RWPE2 (cell line): ENCODE results near the gene AGBL4.

Source experiments
- ATAC-seq: fragments of 200-7000 bp; cut with Tn5 transposase; 3 replicates; pipeline ENCODE4 v1.9.1; 2021; ENCODE audit warnings: low read depth
- DNase-seq: peaks from one replicate; pipeline ENCODE4 v3.0.0-alpha.2; 2020; ENCODE audit warnings: low spot score
- H3K27ac ChIP-seq: fragments of 450-650 bp; 2 replicates; pipeline ENCODE4 v1.5.1; 2017; ENCODE audit warnings: mild to moderate bottlenecking; ENCODE audit not compliant: poor library complexity, severe bottlenecking
- H3K27me3 ChIP-seq: fragments of 250-450 bp; sonication (Bioruptor Pico); 2 replicates; pipeline ENCODE4 v1.5.1; 2021; ENCODE audit warnings: mild to moderate bottlenecking, moderate library complexity; ENCODE audit not compliant: insufficient read depth, poor library complexity, severe bottlenecking
- H3K36me3 ChIP-seq: fragments of 250-450 bp; sonication (Bioruptor Pico); 2 replicates; pipeline ENCODE4 v1.5.1; 2020; ENCODE audit warnings: low read depth, mild to moderate bottlenecking, moderate library complexity
- H3K4me1 ChIP-seq: fragments of 250-450 bp; sonication (Bioruptor Pico); 2 replicates; pipeline ENCODE4 v1.5.1; 2021; ENCODE audit warnings: mild to moderate bottlenecking, moderate library complexity; ENCODE audit not compliant: insufficient read depth, poor library complexity, severe bottlenecking
- H3K4me3 ChIP-seq: fragments of 250-450 bp; sonication (Bioruptor Pico); 2 replicates; pipeline ENCODE4 v1.5.1; 2021; ENCODE audit warnings: mild to moderate bottlenecking, moderate library complexity; ENCODE audit not compliant: severe bottlenecking
- H3K9me3 ChIP-seq: fragments of 250-450 bp; sonication (Bioruptor Pico); 2 replicates; pipeline ENCODE4 v1.5.1; 2021; ENCODE audit warnings: mild to moderate bottlenecking, moderate library complexity; ENCODE audit not compliant: severe bottlenecking
- TF ChIP-seq, protein P1 (sequence below): fragments of 450-650 bp; IDR thresholded peaks from one replicate; pipeline ENCODE4 v1.5.1; 2017; ENCODE audit warnings: mild to moderate bottlenecking, moderate library complexity; ENCODE audit not compliant: poor library complexity, severe bottlenecking

The AGBL4 gene

GRCh38 chr1:48955774-48956173 is 1068.0 kb downstream of the AGBL4 start:
- Histone ChIP-seq H3K27ac (no peak overlapping the region), H3K9me3 (no peaks in the 10 kb centered on the region), H3K36me3 (no peaks in the 10 kb centered on the region), H3K4me3 (no peak overlapping the region), H3K27me3 (no peaks in the 10 kb centered on the region), H3K4me1 (no peaks in the 10 kb centered on the region)
- no peak for DNase-seq
- no peak for ATAC-seq
- TF ChIP-seq, protein P1, sequence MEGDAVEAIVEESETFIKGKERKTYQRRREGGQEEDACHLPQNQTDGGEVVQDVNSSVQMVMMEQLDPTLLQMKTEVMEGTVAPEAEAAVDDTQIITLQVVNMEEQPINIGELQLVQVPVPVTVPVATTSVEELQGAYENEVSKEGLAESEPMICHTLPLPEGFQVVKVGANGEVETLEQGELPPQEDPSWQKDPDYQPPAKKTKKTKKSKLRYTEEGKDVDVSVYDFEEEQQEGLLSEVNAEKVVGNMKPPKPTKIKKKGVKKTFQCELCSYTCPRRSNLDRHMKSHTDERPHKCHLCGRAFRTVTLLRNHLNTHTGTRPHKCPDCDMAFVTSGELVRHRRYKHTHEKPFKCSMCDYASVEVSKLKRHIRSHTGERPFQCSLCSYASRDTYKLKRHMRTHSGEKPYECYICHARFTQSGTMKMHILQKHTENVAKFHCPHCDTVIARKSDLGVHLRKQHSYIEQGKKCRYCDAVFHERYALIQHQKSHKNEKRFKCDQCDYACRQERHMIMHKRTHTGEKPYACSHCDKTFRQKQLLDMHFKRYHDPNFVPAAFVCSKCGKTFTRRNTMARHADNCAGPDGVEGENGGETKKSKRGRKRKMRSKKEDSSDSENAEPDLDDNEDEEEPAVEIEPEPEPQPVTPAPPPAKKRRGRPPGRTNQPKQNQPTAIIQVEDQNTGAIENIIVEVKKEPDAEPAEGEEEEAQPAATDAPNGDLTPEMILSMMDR: no peak

- no peak for ATAC-seq
- TF ChIP-seq, protein P1: no peak
- H3K4me3 ChIP-seq: no peak overlapping the region
- H3K27me3 ChIP-seq: no peaks in the 10 kb centered on the region
- no peak overlapping the region for H3K27ac ChIP-seq
- H3K36me3 ChIP-seq: no peaks in the 10 kb centered on the region
- no peaks in the 10 kb centered on the region for H3K9me3 ChIP-seq
- DNase-seq: no peak
- H3K4me1 ChIP-seq: no peaks in the 10 kb centered on the region
Observed at GRCh38 chr1:48953617-48954016, 1070.1 kb downstream of the AGBL4 start.

DNA sequence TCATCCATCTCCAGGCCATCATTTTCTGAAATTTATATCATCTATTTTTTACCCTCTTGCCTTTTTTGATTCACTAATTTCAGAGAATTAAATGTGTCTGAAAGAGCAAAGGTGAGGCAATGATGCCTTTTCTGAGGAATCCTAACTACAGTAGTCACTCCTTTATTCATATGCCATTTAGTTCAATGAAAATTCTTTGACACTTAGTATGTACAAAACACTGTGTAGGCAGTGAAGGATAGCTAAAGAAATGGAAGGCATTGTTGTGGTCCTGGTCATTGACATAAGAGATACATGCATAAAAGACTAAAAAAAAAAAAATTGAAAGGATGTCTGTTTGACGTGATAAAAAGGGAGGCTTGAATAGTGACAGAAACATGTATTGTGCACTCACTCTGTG is 1075.2 kb downstream of the AGBL4 start:
- no peak for ATAC-seq
- H3K36me3 ChIP-seq: no peaks in the 10 kb centered on the region
- H3K27me3 ChIP-seq: no peaks in the 10 kb centered on the region
- H3K27ac ChIP-seq: no peak overlapping the region
- no peak overlapping the region for H3K4me3 ChIP-seq
- no peak for DNase-seq
- TF ChIP-seq, protein P1: no peak
- H3K4me1 ChIP-seq: no peaks in the 10 kb centered on the region
- H3K9me3 ChIP-seq: no peaks in the 10 kb centered on the region

GRCh38 chr1:48947761-48948537 is 1075.8 kb downstream of the AGBL4 start:
- DNase-seq (no peak), ATAC-seq (no peak)
- Histone ChIP-seq H3K27ac (no peak overlapping the region), H3K36me3 (no peaks in the 10 kb centered on the region), H3K4me1 (no peaks in the 10 kb centered on the region), H3K4me3 (no peak overlapping the region), H3K27me3 (no peaks in the 10 kb centered on the region), H3K9me3 (no peaks in the 10 kb centered on the region)
- TF ChIP-seq, protein P1: no peak

- Histone ChIP-seq H3K9me3 (no peaks in the 10 kb centered on the region), H3K27me3 (no peaks in the 10 kb centered on the region), H3K4me3 (no peak overlapping the region), H3K27ac (no peak overlapping the region), H3K4me1 (no peaks in the 10 kb centered on the region), H3K36me3 (no peaks in the 10 kb centered on the region)
- TF ChIP-seq, protein P1: no peak
- ATAC-seq (no peak), DNase-seq (no peak)
Observed at GRCh38 chr1:48946070-48946469, 1077.7 kb downstream of the AGBL4 start.
